ENCODE data around the gene CFAP69.

CFAP69 gene

GRCh38 chr7:90303241-90303640, 58.3 kb downstream of the CFAP69 start:
- no peak overlapping the region for H3K27ac ChIP-seq (ENCODE audit: low read length)
- no peaks in the 10 kb centered on the region for H4K20me1 ChIP-seq (ENCODE audit: insufficient read depth, low read length)
- no peaks in the 10 kb centered on the region for H3K9me3 ChIP-seq (ENCODE audit: insufficient read depth, low read length, severe bottlenecking)
- no peak overlapping the region for H3K4me2 ChIP-seq (ENCODE audit: insufficient read depth, low read length)
- TF ChIP-seq EZH2 (IDR thresholded peaks at IDR 0.05; ENCODE audit: borderline replicate concordance, low read depth, low read length, severe bottlenecking), result no peak
- no peak for TF ChIP-seq CTCF (IDR thresholded peaks at IDR 0.05; ENCODE audit: borderline replicate concordance, extremely low read depth, low read length, poor library complexity, severe bottlenecking)
- DNase-seq, result no peak
- no peaks in the 10 kb centered on the region for H3K36me3 ChIP-seq (ENCODE audit: insufficient read depth, low read length)
- no peak overlapping the region for H3K4me3 ChIP-seq (ENCODE audit: low read depth in 1 of 2, low read length in 2 of 2)
- H3K9ac ChIP-seq (ENCODE audit: low read depth, low read length), result no peak overlapping the region
- no peaks in the 10 kb centered on the region for H3K4me1 ChIP-seq (ENCODE audit: insufficient read depth, low read length)
- H2AFZ ChIP-seq (ENCODE audit: low read depth, low read length), result no peak overlapping the region
- no peaks in the 10 kb centered on the region for H3K79me2 ChIP-seq (ENCODE audit: insufficient read depth, low read length)
- ATAC-seq (ENCODE audit: insufficient read depth, low read depth), result no peak
- no peaks in the 10 kb centered on the region for H3K27me3 ChIP-seq (ENCODE audit: insufficient read depth, low read length, poor library complexity)

- Histone ChIP-seq H4K20me1 (ENCODE audit: insufficient read depth, low read length) (no peaks in the 10 kb centered on the region), H3K4me1 (ENCODE audit: insufficient read depth, low read length) (no peaks in the 10 kb centered on the region), H3K4me3 (ENCODE audit: low read depth in 1 of 2, low read length in 2 of 2) (no peak overlapping the region), H3K27ac (ENCODE audit: low read length) (no peak overlapping the region), H3K9ac (ENCODE audit: low read depth, low read length) (no peak overlapping the region), H3K36me3 (ENCODE audit: insufficient read depth, low read length) (no peaks in the 10 kb centered on the region), H3K9me3 (ENCODE audit: insufficient read depth, low read length, severe bottlenecking) (no peaks in the 10 kb centered on the region), H3K4me2 (ENCODE audit: insufficient read depth, low read length) (no peak overlapping the region), H2AFZ (ENCODE audit: low read depth, low read length) (no peak overlapping the region), H3K27me3 (ENCODE audit: insufficient read depth, low read length, poor library complexity) (no peaks in the 10 kb centered on the region), H3K79me2 (ENCODE audit: insufficient read depth, low read length) (no peaks in the 10 kb centered on the region)
- TF ChIP-seq CTCF (IDR thresholded peaks at IDR 0.05; ENCODE audit: borderline replicate concordance, extremely low read depth, low read length, poor library complexity, severe bottlenecking) (no peak), EZH2 (IDR thresholded peaks at IDR 0.05; ENCODE audit: borderline replicate concordance, low read depth, low read length, severe bottlenecking) (no peak)
- DNase-seq, result no peak
- no peak for ATAC-seq (ENCODE audit: insufficient read depth, low read depth)
Measured at GRCh38 chr7:90309872-90310271, 64.9 kb downstream of the CFAP69 start.

- no peaks in the 10 kb centered on the region for H3K4me1 ChIP-seq (ENCODE audit: insufficient read depth, low read length)
- H3K9ac ChIP-seq (ENCODE audit: low read depth, low read length), result no peak overlapping the region
- H3K79me2 ChIP-seq (ENCODE audit: insufficient read depth, low read length), result no peaks in the 10 kb centered on the region
- DNase-seq (no peak), ATAC-seq (ENCODE audit: insufficient read depth, low read depth) (no peak)
- no peak for TF ChIP-seq EZH2 (IDR thresholded peaks at IDR 0.05; ENCODE audit: borderline replicate concordance, low read depth, low read length, severe bottlenecking)
- no peak for TF ChIP-seq CTCF (IDR thresholded peaks at IDR 0.05; ENCODE audit: borderline replicate concordance, extremely low read depth, low read length, poor library complexity, severe bottlenecking)
- no peaks in the 10 kb centered on the region for H4K20me1 ChIP-seq (ENCODE audit: insufficient read depth, low read length)
- no peaks in the 10 kb centered on the region for H3K27me3 ChIP-seq (ENCODE audit: insufficient read depth, low read length, poor library complexity)
- H2AFZ ChIP-seq (ENCODE audit: low read depth, low read length), result no peak overlapping the region
- no peak overlapping the region for H3K4me3 ChIP-seq (ENCODE audit: low read depth in 1 of 2, low read length in 2 of 2)
- no peak overlapping the region for H3K4me2 ChIP-seq (ENCODE audit: insufficient read depth, low read length)
- no peak overlapping the region for H3K27ac ChIP-seq (ENCODE audit: low read length)
- H3K9me3 ChIP-seq (ENCODE audit: insufficient read depth, low read length, severe bottlenecking), result no peaks in the 10 kb centered on the region
- H3K36me3 ChIP-seq (ENCODE audit: insufficient read depth, low read length), result no peaks in the 10 kb centered on the region
Measured at GRCh38 chr7:90311175-90311574, 66.2 kb downstream of the CFAP69 start.

- no peaks in the 10 kb centered on the region for H3K9me3 ChIP-seq (ENCODE audit: insufficient read depth, low read length, severe bottlenecking)
- ATAC-seq (ENCODE audit: insufficient read depth, low read depth) (no peak), DNase-seq (no peak)
- no peaks in the 10 kb centered on the region for H3K79me2 ChIP-seq (ENCODE audit: insufficient read depth, low read length)
- H4K20me1 ChIP-seq (ENCODE audit: insufficient read depth, low read length), result no peaks in the 10 kb centered on the region
- no peak overlapping the region for H2AFZ ChIP-seq (ENCODE audit: low read depth, low read length)
- no peak for TF ChIP-seq EZH2 (IDR thresholded peaks at IDR 0.05; ENCODE audit: borderline replicate concordance, low read depth, low read length, severe bottlenecking)
- no peak for TF ChIP-seq CTCF (IDR thresholded peaks at IDR 0.05; ENCODE audit: borderline replicate concordance, extremely low read depth, low read length, poor library complexity, severe bottlenecking)
- no peak overlapping the region for H3K9ac ChIP-seq (ENCODE audit: low read depth, low read length)
- no peaks in the 10 kb centered on the region for H3K27me3 ChIP-seq (ENCODE audit: insufficient read depth, low read length, poor library complexity)
- H3K36me3 ChIP-seq (ENCODE audit: insufficient read depth, low read length), result no peaks in the 10 kb centered on the region
- H3K4me2 ChIP-seq (ENCODE audit: insufficient read depth, low read length), result no peak overlapping the region
- no peak overlapping the region for H3K4me3 ChIP-seq (ENCODE audit: low read depth in 1 of 2, low read length in 2 of 2)
- H3K4me1 ChIP-seq (ENCODE audit: insufficient read depth, low read length), result no peaks in the 10 kb centered on the region
- H3K27ac ChIP-seq (ENCODE audit: low read length), result no peak overlapping the region
Measured at GRCh38 chr7:90312745-90313144, 67.8 kb downstream of the CFAP69 start.
